Colon (tissue), 2 donors: ENCODE results near the gene CPTP.
"Not testable (repeated sequence)": the region's sequence is repeated elsewhere in the genome, so short reads cannot be mapped to it uniquely, and the experiment has no call there.

Experiments
- FAIRE-seq: peaks from 2 replicates; lab custom pipeline; 2012; peaks lifted over from hg19 to GRCh38; lab: Jason Lieb, UNC
- donor health status: control.
- donor health status: control.

The CPTP gene

GRCh38 chr1:1307261-1307922 is 17.2 kb upstream of the CPTP start:
- FAIRE-seq, result no peak

- no peak for FAIRE-seq
These were observed 16.5 kb upstream of the CPTP start, which contains the start of the genes ACAP3 and PUSL1 for GRCh38 chr1:1307923-1308755. Gene ACAP3, minus strand, starts transcription at chr1:1307930. Its CDS starts 115 bp downstream, at chr1:1307815. Gene PUSL1, plus strand, starts transcription at chr1:1308597. Its CDS starts 47 bp downstream, at chr1:1308644.

- no peak for FAIRE-seq
These were observed 15.8 kb upstream of the CPTP start for GRCh38 chr1:1308756-1309250.

GRCh38 chr1:1309251-1310108 is 15.1 kb upstream of the CPTP start:
- FAIRE-seq, result no peak

GRCh38 chr1:1310109-1310385 is 14.6 kb upstream of the CPTP start:
- no peak for FAIRE-seq

- no peak for FAIRE-seq
These were observed 14.0 kb upstream of the CPTP start for GRCh38 chr1:1310476-1311053.

- no peak for FAIRE-seq
These were observed 13.2 kb upstream of the CPTP start for GRCh38 chr1:1311107-1312104.

- FAIRE-seq, result no peak
These were observed 11.9 kb upstream of the CPTP start for GRCh38 chr1:1312450-1313314.

- FAIRE-seq, result no peak
These were observed 10.9 kb upstream of the CPTP start for GRCh38 chr1:1313500-1314236.

- FAIRE-seq, result no peak
These were observed 10.4 kb upstream of the CPTP start for GRCh38 chr1:1314237-1314586.

- FAIRE-seq, result no peak
These were observed 9.8 kb upstream of the CPTP start for GRCh38 chr1:1314678-1315335.

GRCh38 chr1:1315435-1315954 is 9.1 kb upstream of the CPTP start:
- no peak for FAIRE-seq

- not testable (repeated sequence) for FAIRE-seq
These were observed 8.4 kb upstream of the CPTP start for GRCh38 chr1:1316199-1316598.

- FAIRE-seq, result no peak
These were observed 7.2 kb upstream of the CPTP start for GRCh38 chr1:1317420-1317819.

- no peak for FAIRE-seq
These were observed 6.4 kb upstream of the CPTP start for GRCh38 chr1:1318131-1318652.

GRCh38 chr1:1318777-1319645 is 5.6 kb upstream of the CPTP start:
- FAIRE-seq, result no peak

- FAIRE-seq, result no peak
These were observed 5.0 kb upstream of the CPTP start for GRCh38 chr1:1319646-1319941.
